NCI-H345 (cell line): Measurements from ENCODE around the gene TLE2.
A peak's percentile ranks its signal among the peaks of the same experiment; 100 is the strongest.

Source experiments
- DNase-seq: peaks from one replicate; lab custom pipeline; 2025; lab: John Stamatoyannopoulos, UW

Gene TLE2

DNA sequence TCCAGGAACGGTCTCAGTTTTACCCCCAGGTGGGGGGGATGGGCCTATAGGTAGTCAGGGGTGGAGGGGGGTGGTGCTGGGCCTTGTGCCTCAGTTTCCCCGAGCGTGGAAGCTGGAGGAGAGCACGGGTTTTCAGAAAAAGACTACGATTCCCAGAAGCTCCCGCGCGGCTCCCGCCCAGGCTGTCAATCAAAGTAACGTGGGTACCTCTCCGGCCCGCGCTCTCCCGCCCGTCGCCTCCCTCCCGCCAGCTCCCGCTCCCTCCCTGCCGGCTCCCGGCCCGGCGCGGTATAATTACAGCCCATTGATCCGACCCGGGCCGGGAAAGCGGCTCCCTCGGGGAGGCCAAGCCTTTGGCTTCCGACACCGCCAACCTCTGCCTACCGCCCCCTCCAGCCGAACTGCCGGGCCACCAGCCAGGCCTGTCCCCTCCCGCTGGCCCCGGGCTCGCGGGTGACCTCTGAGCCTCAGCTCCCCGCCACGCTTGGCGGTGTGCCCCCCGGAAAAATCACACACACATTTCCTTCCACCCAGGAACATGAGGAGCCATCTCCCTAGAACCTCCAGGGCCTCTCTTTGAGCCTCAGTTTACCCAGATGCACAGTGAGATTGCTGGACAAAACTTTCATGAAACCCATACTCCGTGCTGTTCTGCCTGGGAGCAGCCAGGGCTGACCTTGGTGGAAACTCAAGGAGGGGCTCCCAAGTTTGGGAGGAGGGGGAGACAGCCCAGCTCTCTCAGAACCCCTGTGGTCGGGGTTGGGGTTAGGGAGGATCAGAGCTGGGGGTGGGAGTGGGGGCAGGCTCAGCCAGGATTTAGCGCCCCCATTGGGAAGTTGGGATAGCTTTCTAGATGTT is 7.3 kb upstream of the TLE2 start:
- peak; percentile 97 for DNase-seq

DNA sequence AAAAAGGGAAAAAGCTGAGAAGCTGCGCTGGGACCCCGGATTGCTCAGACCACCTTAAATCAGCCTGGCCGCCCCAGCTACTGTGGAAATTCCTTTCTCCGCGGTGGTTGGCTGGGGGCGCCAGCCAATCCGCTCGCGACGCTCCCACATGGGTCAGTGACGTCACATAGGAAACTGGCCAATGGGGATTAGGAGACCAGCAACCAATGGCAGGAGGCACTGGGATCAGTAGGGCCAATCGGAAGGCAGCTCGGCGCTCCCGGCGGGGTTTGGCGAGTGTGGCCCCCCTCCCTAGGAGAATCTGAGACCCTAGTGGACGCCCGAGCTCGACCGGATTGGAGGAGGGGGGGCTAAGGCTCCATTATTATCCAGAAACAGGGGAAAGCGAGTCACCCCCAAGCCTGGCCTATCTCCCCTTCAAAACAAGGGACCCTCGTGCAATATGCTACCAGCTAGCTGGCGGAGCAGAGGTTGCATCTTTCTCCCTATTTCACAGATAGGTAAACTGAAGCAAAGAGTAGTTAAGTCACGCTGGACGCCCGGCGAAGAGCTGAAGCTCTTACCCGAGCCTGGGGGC is 6.5 kb upstream of the TLE2 start:
- DNase-seq: peak; percentile 99

DNA sequence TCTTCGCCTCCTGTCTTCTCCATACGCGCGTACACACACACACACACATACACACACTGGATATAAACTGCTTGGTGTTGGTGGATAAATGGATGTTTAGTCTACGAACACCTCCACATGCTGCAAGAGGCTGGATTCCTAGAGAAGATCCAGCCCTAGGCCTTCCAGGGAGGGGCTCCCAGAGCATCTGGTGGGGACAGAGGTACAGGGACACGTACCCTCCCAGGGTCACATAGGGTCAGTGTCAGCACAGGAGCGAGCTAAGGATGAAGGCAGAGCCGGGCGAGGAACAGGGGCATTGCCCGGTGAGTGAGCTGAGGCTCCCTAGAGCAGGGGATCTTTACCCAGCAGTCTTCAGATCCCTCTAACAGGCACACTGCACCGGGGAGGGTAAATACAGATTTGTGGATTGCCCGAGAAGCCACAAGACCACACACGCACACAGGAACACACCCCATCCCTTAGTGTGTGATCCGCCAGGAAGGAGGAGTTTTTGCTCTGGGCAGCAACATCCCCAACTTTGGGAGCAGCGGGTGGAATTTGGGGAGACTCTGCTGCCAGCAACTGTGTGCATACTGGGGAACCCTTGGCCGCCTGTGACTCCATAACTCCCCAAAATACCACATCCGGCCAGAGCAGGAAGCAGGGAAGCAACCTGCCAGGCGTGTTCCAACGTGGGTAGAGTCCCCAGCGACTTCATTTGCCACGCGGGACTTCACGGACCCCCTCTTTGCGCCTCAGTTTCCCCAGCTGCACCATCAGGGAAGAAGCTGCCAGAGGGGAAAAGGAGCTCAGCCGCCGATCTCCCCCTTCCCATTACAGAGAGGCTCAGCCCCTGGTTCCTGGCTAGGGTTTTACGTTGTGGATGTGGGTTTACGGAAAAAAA is 5.8 kb upstream of the TLE2 start:
- DNase-seq: no peak

DNA sequence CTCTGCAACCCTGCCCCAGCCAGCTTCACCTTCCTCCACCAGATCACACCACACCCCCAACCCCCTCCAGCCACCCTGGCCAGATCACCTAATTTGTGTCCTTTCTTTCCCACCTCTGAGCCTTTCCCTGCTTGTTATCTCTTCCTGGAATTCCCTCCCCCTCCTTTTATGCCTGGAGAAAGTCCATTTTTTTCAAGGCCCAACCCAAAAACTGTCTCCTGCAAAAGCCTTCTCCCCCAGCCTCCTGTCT is 5.3 kb upstream of the TLE2 start:
- no peak for DNase-seq

DNA sequence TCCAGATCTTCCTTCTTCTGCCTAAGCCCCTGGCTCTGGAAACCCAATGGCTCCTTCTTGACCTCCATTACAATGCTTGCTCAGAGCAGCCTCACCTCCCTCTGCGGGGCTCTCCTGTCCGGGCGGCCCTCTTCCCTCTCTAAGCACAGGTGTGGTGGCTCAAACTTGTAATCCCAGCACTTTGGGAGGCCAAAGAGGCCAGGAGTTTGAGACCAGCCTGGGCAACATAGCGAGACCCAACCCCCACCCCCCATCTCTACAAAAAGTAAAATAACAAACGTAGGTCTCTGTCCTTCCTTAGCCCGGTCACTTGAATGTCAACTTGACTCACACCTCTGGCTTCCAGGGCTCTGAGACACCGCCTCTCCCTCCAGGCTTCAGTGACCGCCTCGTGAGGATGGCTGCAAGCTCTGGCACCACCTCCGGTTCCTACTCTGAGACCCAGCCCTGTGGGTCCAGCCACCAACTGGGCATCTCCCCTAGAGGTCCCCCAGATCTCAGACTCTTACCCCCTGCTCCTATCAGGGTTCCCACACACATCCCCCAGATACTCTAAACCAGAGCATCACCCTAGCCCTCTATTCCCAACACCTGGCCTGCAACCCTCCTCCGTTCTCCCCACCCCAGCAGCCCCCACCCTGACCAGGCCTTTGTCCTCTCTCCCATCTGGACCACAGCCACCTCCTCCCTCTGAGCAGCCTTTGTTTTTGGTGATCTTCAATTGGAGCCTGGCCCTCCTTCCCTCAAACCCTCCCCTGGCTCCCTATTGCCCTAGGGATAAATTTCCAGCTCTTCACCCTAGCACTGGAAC is 4.7 kb upstream of the TLE2 start:
- no peak for DNase-seq

DNA sequence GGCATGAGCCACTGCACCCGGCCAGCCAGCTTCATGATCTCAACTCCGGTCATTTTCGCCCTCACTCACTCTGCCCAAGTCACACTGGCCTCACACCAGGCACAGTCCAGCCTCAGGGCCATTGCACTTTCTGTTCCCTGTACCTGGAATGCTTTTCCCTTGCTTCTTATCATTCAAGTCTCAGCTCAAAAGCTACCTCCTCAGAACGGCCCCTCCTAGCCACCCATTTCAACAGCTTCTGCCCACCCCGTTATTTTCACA is 2.5 kb upstream of the TLE2 start:
- DNase-seq: no peak

DNA sequence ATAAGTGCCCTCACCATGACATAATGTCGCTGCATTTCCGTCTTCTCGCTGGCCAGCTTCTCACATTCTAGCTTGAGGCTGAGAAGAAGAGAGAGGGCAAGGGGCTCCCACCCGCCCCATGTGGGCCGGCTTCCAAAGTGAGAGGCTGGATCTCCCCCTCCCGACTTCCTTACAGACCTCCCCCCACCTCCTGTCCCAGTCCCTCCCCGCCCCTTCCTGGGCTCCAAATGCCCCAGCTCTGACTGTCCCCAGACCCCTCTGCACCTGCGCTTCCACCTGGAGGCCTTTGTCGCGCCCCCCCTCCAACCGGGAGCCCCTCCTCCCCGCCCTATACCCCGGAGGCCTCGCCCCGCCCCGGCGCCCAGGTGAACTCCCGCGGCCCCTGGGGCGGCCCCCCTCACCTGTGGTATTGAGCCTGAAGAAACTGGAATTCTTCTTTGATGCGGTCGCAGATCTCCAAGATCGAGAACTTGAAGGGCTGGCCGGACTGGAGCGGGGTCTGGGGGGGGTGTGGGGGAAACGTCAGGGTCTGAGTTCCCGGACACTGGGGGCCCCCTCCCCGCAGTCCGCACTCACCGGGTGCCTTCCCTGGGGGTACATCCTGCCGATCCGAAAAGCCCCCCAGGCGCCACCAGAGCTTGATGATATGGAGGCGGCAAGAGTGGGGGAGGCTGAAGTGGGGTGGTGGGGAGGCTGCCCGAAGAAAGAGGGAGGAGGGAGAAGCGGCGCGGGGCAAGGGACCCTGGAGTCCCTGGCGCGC is 595 bp downstream of the TLE2 start:
- DNase-seq: peak; percentile 11

DNA sequence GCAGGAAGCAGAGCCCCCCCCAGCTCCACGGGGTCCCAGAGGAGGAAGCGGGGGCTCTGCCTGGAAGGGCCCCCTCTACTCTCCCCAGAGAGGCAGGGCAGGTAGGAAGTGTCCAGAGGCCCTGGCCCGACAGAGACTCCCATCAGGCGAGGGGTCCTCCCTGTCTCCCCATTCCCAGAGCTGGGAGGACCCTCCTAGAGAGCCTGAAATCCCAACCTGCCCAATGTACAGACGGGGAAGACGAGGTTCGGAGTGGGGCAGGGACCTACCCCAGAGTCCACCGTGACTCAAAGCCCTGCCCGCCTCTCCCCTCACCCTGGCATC is 1.1 kb downstream of the TLE2 start:
- DNase-seq: no peak

DNA sequence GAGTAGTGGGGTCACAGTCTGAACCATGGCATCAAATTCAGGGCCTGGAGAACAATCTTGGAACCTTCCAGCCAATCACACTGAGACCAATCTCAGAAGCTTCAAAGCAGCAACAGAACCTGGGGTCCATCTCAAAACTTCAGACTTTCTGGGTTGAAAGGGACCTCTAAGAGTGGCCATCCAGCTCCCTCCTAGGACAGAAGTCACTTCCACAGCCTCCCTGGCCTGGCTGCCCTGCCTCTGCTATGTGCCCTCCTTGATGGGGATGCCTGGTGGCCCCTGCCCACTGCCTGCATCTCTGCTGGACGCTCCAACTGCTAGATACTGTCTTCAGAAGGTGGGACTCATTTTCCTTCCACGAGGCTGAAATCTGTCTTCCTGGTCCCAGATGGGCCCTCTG is 1.8 kb downstream of the TLE2 start:
- no peak for DNase-seq

DNA sequence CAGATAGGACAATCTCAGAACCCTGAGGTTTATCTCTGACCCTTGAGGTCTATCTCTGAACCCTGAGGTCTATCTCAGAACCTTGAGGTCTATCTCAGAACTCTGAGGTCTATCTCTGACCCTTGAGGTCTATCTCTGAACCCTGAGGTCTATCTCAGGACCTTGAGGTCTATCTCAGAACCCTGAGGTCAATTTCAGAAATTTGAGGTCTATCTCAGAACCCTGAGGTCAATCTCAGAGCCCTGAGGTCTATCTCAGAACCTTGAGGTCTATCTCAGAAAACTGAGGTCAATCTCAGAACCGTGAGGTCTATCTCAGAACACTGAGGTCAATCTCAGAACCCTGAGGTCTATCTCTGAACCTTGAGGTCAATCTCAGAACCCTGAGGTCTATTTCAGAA is 2.3 kb downstream of the TLE2 start:
- DNase-seq: no peak

DNA sequence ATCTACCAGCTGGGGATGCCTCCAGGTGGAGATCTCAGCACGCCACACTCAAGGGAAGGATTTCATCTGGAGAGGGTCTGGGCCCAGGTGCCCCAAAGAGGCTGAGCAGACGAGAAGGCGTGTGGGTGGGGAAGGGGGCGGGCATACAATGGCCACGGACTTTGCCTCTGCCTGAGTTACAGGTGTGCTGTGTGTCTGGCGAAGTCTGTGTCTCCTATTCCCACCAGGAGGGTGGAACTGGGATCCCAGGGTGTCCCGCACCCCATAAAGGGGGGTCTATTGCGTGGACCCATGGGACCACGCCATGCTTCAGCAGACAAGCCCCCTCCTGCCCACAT is 3.6 kb downstream of the TLE2 start:
- no peak for DNase-seq

DNA sequence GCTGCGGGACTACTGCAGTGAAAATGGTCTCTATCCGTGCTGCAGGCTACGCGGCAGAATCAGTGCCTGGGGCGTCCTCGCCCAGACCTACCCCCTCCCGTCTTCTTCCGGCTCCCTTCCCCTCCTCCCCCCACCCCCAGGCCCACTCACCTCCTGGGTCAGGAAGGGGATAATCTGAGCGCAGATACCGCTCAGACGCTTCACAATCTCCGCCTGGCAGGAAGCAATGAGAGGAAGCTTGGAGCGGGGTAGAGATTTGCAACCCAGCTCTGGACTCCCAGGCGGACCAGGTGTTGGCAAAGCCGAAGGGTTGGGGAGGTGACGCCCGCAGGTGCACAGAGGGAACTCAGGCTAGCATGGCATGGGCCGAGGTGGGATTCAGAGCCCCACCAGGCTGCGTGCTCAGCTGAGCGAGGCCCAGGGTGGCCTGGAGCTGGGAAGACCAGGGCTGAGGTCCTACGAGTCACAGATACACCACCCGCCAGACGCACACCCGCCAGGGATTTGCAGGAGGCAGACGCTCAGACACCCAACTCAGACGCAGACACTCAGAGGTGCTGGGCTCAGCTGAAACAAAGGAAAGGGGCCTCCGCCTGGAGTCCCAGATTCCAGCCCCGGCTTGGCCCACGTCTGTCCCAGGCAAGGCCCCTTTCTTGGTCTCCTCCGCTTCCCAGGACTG is 4.1 kb downstream of the TLE2 start:
- DNase-seq: no peak

DNA sequence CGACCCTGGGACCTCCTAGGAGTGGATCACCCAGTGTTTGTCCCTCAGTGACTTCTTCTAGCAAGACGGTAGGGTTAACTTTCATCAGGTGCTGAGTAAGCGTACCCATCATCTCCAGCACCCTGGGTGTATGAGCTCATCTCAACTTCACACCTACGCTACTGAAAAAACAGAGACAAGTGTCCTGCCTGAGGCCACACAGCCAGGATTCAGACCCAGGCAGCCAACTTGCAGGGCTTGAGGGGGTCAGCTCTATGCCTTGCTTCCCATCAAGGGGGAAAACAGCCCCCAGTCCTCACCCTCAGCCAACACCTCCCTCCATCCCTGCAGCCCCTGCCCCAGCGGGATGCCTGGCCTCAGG is 4.6 kb downstream of the TLE2 start:
- DNase-seq: no peak

DNA sequence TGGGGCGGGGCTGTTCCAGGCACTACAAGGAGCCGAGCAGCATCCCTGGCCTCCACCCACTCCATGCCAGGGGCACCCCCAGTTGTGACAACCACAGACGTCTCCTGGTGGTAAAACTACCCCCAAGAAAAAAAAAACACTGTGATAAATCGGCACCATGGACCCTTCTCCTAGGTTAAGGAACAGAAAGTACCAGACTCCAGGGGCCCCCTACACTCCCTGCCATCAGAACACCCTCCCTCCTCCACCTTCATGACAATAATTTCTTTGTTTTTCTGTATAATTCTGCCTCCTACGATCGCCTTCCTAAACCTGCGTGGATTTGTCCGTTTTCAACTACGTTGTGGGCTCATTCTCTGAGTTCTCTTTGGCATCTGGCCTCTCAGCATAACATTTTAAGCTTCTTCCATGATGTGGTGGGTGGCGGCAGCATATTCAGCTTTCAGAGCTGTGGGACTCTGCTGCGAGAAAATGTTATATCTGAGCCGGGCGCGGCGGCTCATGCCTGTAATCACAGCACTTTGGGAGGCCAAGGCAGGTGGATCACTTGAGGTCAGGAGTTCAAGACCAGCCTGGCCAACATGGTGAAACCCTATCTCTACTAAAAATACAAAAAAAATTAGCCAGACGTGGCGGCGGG is 8.6 kb downstream of the TLE2 start:
- DNase-seq: no peak

DNA sequence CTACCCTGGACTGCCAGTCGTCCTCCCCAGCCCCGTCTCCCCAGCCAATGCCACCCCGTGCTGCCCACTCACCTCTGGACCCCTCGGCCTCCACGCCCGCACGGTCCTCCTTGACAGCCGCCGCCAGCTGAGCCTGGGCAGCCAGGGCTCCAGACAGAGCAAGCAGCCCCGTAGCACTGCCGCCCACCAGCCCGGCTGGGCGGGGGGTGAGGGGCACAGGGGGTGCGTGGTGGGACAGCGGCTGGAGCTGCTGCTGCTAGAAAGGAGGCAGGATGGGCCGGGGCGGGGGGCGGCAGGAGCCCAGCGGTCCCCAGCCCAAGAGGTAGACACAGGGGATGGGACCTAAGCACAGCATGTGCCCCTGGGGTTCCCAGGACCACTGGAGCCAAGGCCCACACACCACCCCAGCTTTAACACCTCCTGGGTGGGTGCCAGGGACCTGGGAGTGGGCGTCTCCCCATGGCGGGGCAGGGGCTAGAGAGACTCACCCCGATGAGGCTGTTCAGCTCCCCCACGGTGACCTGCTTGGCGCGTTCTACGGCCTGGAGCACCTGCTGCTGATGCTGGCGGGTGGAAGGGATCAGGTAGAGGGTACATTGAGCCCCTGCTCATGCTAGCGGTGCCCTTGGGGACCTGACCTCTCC is 9.7 kb downstream of the TLE2 start:
- no peak for DNase-seq

DNA sequence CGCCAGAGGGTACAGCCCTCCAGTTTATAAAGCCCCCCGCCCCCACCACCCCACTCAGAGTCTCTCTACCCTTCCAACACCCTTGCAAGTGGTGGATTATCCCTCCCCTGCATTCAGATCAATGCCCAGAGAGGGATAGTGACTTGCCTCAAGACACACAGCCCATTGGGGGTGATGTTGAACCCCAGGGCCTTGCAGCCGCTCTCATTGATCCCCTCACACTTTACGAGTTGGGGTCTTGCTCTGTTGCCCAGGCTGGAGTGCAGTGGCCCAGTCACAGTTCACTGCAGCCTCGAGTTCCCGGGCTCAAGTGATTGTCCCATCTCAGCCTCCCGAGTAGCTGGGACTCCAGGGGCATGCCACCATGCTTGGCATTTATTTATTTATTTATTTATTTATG is 11.2 kb downstream of the TLE2 start:
- DNase-seq: no peak

DNA sequence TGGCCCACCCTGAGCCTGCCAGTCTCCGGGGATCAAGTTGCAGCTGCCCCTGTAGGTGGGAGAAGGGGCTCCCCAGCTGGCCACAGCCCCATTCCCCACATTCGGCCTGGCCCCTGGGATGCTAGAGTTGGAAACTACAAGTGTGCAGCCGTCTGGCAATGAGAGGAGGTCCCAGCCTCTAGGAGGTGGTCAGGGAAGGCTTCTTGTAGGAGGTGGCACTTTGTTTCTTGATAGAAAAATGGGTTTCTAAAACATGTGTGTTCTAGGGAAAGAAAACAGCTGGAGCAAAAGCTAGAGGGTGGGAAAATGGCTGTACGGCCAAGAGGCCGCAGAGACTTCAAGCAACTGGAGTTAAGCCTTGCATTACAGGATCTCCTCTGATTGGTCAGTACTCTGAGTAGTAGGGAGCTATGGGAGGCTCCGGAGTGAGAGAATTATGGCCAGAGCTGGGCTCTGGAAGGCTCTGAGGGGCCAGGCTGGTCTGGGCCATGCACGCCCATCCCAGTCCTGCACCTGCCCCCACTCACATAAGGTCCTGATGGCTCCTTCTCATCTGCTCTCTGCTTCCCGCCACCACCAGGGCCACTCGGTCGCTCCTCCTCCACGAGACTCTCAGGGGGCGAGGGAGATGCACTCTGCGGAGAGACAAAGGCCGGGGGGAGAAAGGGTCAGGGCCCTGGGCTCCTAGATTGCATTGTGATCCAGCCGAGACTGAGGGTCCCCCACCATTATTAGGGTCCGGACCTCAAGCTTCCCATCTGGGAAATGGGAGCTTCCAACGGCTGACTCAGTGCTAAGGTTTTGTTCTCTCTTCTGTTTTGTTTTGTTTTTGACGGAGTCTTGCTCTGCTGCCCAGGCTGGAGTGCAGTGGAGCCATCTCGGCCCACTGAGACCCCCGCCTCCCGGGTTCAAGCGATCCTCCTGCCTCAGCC is 13.7 kb downstream of the TLE2 start:
- no peak for DNase-seq

DNA sequence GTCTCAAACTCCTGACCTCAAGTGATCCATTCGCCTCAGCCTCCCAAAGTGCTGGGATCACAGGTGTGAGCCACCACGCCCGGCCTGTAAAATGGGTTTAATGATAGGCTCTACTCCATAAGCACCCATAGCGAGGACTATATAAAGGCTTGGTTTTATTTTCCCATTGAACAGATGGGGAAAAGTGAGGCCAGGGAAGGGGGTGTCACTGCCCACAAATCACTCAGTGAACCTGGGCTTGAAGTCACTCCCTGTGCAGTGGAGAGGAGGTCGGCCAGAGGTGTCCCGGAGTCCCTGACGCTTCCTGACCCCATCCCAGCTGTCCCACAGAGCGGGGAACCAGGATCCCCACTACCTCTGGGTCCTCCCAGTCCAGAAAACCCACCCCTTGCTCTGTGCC is 14.9 kb downstream of the TLE2 start:
- no peak for DNase-seq

DNA sequence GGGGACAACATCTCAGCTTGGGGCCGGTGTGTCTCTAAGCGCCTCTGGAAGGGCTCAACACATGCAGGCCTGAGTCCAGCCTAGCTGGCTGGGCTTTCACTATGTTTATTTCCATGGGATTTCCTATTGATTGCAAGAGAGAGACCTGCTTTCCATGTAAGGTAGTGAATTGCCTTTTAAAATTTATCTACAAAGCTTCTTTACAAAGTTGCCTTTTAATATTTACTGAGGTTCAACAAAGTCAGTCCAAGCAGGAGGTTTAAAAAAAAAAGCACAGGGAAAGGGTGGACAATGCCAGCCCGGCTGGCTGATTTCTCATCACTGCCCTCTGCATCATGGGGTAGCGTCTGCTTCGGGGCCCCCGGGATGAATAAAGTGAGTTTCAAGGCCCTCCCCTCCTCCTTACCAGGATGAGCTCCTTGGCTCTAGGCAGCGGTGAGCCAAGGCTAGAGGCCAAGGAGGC is 15.8 kb downstream of the TLE2 start:
- DNase-seq: no peak
